GM18507 (cell line): Measurements from ENCODE around the gene KRTAP9-7.

Experiments
- DNase-seq: peaks from one replicate; pipeline ENCODE4 v3.0.0; 2011; ENCODE audit warnings: low read depth; ENCODE audit not compliant: insufficient read length; ENCODE audit errors: extremely low spot score
- FAIRE-seq: peaks from 2 replicates; lab custom pipeline; 2011; peaks lifted over from hg19 to GRCh38; lab: Jason Lieb, UNC

The KRTAP9-7 gene

GRCh38 chr17:41311111-41311510 lies 35.6 kb downstream of the KRTAP9-7 start:
- DNase-seq (no peak), FAIRE-seq (no peak)

GRCh38 chr17:41315204-41315794 lies 39.8 kb downstream of the KRTAP9-7 start, which contains the start of gene KRTAP17-1:
Gene KRTAP17-1, minus strand, starts transcription at chr17:41315710. Its CDS starts 60 bp downstream, at chr17:41315650.
- no peak for DNase-seq
- FAIRE-seq, result no peak

- DNase-seq (no peak), FAIRE-seq (no peak)
Observed at GRCh38 chr17:41315814-41316445, 40.4 kb downstream of the KRTAP9-7 start.

- DNase-seq (no peak), FAIRE-seq (no peak)
Observed at GRCh38 chr17:41318231-41318630, 42.7 kb downstream of the KRTAP9-7 start.

- FAIRE-seq (peak; percentile 79), DNase-seq (no peak)
Observed at GRCh38 chr17:41322094-41322902, 46.8 kb downstream of the KRTAP9-7 start.

DNA sequence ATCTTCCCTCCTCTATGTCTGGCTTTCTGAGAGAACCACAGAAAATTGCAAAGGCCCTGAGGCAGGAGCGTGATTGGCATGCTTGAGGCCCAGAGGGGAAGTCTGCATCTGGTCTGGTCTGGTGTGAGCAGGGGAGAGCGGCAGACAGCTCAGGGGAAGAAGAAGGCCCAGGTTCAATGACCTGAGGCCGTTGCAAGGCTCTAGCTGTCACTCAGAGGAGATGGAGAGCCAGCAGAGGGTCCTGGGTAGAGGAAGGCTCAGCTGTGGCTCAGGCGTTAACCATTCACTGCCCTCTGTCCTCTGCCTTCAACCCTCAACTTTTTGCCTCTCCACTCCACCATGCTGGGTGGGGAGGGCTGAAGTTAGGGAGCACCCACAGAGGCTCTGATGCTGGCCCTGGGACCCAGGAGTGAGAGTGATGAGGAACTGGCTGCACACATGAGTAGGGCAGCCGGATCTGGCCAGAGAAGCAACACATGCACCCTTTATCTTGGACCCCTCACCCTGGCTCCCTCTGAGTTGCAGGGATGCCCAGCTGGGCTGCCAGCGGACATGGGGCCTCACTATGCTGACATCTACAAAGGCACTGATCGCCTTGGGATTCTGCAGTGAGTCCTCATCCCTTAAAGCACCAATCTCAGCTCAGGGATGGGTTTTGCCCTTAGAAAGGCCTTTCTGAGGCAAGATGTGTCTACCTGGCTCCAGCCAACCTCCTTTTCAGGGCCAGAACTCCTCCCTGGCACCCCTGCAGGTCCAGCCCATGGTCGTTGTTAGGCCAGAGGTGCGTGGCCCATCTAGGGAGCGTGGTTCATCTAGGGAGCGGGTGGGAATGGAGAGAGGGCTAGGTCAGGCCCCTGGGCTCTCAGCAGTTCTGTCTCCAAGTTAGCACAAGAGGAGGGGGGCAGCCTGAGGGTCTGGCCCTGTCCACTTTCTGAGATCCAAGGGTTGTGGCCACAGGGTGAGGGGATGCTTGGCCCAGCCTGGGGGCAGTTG lies 47.7 kb downstream of the KRTAP9-7 start:
- no peak for FAIRE-seq
- no peak for DNase-seq

DNA sequence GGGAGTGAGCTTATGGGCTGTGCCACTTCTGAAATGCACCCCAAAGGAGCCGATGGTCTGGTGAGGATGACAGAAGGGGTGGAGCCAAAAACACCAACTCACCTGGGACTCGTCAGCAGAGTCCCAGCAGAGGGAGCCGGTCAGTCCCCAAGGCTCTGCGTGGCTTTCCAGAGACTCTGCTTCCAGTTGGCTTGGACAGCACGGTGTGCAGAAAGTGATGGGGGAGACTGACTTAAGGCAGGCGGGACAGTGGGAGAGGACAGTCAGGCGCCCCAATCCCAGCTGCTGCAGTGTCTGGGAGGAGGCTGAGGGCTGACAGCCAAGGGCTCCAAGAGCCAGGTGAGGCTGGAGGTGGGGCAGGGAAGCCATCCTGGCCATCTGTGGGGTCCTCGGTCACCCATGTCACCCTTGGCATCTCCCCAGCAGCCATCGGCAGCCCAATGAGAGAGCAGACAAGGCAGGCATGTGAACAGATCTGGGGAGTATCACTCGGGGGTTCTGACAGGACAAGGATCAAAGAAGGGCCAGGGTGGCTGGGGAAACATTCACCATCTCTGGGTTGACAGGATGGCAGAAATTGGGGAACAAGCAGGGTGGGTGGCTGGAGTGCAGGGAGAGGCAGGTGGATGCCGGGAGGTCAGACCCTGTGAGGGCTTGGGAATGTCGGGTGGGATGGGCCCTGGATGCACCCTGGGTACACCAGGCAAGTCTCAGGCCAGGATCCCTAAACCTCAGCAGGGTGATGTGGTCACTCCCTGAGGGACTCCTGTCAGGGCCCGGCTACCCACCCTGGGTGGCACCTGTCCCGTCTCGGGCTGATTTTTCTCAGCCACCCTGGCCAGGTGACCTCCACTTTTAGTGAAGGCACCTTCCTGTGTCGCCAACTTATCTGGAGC lies 48.9 kb downstream of the KRTAP9-7 start:
- DNase-seq (no peak), FAIRE-seq (no peak)

GRCh38 chr17:41325126-41325525 lies 49.6 kb downstream of the KRTAP9-7 start:
- DNase-seq (no peak), FAIRE-seq (no peak)

GRCh38 chr17:41325611-41326010 lies 50.1 kb downstream of the KRTAP9-7 start:
- DNase-seq (no peak), FAIRE-seq (no peak)
